SK-N-MC (cell line): Measurements from ENCODE around the gene SPAM1.

Source experiments
- EZH2 ChIP-seq: fragments of 200-600 bp; sonication (generic); IDR thresholded peaks from one replicate; pipeline ENCODE4 v1.6.1; 2017; ENCODE audit warnings: antibody characterized with exemption
- FOXP2 ChIP-seq: optimal IDR thresholded peaks from 2 replicates; pipeline ENCODE3; 2011; ENCODE audit warnings: mild to moderate bottlenecking, moderate library complexity; ENCODE audit not compliant: insufficient read depth; ENCODE audit errors: extremely low read length, control extremely low read depth
- POLR2AphosphoS5 ChIP-seq: IDR thresholded peaks from 2 replicates; pipeline ENCODE4 v1.6.1; 2012; ENCODE audit warnings: mild to moderate bottlenecking, low read depth, low read length, borderline replicate concordance

DNA sequence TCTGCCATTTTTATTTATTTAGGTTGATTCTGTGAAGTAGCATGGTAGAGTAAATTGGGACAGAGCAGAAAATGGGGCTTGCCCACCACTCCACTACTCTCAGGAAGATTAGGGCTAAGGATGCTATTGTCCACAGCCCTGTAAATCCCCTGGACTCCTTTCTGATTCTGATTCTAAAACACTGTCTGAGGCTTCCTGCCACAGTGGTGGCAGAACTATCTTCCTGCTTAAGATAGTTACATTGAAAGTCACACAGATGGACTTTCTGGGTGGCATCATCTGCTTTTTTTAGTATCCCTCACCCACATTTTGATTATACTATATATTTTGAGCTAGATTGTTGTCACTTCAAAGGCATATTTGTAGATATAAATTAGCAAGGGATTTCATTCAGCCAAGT is 50.0 kb downstream of the SPAM1 start:
- no peak for TF ChIP-seq EZH2
- TF ChIP-seq FOXP2: no peak
- no peak for TF ChIP-seq POLR2AphosphoS5
